RPMI8226 (cell line): ENCODE results near the gene ADARB1.
"Not testable (repeated sequence)": the region's sequence is repeated elsewhere in the genome, so short reads cannot be mapped to it uniquely, and the experiment has no call there.

Experiments used
- DNase-seq: peaks from one replicate; pipeline ENCODE4 v3.0.0-alpha.2; 2015

Gene ADARB1

GRCh38 chr21:45074048-45074817 is at the start of gene ADARB1:
Gene ADARB1, plus strand, starts transcription at chr21:45074580. Its CDS starts 97,077 bp downstream, at chr21:45171657.
- peak; percentile 81 for DNase-seq

DNA sequence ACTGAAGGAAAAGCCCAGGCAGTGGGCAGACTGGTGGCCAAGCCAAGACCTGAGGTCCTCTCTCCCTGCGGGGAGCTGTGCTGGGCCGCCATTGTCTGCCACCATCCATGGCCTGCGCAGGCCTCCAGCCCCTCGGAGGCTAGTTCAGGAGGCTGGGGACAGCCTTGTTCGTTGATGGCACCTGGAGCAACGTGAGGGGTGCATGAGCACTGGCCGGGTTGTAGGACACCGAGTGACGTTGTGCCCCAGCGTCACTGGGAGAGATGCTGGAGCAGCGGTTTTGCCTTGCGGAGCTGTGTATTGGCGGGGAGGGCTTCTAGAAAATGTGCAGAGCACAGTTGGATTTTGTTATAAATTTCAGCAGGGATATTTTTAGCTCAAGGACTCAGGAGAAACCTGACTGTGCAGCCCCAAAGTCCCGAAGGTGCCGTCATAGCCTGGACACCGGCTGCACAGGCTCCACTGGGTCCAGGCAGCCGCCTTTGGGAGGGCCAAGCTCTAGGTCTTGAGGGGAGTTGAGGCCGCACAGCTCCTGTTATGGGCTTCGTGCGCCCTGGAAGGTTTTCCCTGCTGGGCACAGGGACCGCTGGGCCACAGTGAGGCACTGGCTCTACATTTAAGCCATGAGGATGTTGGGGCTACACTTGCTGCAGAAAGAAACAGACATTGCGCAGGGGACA is 48.2 kb upstream of the ADARB1 start:
- DNase-seq = no peak

GRCh38 chr21:45026826-45027225 is 47.6 kb upstream of the ADARB1 start:
- DNase-seq = no peak

DNA sequence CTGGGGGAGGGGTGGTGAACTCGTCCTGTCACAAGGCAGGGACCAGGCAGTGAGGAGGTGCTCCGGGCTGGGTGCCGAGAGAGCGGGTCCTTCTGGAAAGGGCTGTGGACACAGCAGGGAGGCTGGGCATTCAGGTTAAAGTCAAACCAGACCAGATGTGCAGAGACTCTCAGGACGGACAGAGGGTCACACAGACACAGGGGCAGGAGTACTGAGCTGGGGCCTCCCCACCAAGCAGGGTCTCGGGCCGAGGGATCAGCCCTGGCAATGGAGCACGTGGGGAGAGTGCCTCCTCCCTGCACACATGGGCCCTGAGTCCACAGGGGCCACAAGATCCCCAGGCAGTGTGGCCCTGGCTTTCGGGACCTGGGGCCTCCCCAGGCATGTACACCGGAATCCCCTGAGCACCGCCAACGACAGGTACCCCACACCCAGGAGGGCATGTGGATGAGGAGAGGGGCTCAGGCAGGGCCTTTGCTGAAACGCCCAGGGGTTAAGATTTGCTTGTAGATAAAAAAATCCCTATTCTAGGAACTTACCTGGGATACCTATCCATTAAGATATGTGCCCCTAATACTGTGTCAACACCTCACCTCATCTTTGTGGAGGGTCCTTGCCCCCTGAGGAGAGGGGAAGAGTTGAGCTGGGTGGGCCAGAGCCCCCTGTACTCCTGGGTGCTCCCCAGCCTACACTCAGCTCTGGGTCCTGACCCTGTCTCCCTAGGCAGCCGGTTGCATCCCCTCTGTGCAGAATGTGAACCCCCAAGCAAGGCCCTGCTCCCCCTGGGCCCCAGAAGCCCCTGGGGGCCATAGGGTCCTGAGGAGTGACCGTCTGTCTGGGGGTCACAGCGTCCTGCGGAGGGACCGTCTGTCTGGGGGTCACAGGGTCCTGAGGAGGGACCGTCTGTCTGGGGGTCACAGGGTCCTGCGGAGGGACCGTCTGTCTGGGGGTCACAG is 46.9 kb upstream of the ADARB1 start:
- DNase-seq = no peak

- DNase-seq = not testable (repeated sequence)
Measured at GRCh38 chr21:45028645-45029044, 45.7 kb upstream of the ADARB1 start.

GRCh38 chr21:45029298-45029947 is 45.0 kb upstream of the ADARB1 start:
- peak; percentile 43 for DNase-seq

- DNase-seq = no peak
Measured at GRCh38 chr21:45029948-45030681, 44.3 kb upstream of the ADARB1 start.

DNA sequence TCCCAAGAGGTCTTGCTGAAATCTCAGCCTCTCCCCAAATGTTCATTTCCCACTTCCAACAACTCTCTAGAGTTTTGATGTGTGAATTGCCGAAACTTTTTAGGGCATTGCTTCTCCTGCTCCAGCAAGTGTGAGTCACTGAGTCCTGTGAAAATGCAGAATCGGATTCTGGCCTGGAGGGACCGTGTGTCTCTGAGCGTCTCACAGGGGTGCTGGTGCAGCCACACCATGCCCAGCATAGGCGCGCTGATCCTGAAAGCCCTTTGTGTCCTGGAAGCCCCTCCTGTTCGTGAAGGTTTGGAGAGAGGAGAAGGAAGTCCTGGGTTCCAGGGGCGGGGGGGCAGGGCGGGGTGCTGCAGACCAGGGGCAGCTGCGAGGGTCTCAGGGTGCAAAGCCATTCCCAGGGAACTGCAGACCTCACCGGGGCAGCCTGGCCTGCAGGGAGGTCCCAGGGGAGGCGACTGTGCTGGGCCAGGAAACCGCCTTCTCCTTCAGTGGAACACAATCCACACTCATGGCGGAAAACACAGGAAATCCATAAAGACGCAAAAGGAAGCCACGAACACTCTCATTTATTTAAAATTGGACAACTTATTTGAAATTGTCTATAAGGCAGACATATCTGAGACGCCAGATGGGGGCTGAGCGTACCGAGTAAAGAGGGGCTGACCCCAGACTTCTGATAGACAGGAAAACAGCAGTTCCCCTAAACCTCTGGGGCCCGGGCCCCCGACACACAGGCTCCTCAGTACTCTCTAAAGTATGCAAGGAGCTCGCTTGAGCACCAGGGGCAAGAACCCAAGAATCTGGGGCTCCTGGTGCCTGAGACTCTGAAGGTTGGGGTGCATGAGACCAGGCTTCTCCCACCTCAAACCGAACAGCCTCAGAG is 43.5 kb upstream of the ADARB1 start:
- no peak for DNase-seq

DNA sequence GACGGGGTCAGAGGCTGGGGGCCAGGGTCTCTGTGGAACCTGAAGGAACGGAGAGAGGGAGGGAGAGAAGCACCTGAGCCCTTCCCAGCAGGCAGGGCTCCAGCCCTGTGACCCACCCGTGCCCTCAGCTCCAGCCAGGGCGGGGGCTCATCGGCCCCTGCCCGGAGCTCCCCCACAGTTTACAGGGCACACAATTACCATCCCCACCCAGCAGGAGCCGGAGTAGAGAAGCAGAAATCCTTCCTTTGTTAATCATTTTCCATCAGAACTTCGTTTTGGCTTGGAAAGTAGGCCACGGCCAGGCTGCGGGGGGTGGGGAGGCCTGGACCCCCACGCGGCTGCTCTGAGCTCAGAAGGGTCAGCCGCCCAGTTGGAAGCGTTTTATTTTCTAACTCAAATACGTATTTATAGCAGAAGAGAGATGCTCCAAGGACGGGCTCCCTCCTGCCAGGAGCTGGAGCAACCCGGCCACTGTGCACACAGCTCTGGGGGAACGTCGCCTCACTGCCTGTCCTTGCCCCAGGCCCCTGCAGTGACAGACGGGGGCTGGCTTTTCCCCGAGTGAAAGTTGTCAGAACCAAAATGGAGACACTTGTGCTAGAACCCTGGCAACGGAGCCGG is 42.7 kb upstream of the ADARB1 start:
- no peak for DNase-seq

DNA sequence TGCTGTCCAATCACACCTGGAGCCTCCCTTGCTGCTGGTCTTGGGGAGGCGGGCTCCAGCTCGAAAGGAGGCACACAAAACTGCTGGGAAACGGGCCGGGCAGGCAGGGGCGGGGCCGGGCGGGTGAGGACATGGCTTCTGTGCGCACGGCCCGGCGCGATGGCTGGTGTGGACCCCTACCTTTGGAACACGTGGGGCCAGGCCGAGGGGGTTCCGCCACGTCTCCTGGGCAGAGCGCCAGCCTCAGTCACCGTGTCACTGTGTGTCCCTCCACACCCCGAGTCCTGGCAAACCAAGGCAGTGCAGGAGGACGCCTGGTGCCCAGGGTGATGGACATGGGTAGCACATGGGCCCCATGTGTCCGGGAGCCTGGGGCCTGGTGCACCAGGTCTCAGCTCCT is 42.0 kb upstream of the ADARB1 start:
- peak; percentile 50 for DNase-seq

- no peak for DNase-seq
Measured at GRCh38 chr21:45032977-45033710, 41.2 kb upstream of the ADARB1 start.

DNA sequence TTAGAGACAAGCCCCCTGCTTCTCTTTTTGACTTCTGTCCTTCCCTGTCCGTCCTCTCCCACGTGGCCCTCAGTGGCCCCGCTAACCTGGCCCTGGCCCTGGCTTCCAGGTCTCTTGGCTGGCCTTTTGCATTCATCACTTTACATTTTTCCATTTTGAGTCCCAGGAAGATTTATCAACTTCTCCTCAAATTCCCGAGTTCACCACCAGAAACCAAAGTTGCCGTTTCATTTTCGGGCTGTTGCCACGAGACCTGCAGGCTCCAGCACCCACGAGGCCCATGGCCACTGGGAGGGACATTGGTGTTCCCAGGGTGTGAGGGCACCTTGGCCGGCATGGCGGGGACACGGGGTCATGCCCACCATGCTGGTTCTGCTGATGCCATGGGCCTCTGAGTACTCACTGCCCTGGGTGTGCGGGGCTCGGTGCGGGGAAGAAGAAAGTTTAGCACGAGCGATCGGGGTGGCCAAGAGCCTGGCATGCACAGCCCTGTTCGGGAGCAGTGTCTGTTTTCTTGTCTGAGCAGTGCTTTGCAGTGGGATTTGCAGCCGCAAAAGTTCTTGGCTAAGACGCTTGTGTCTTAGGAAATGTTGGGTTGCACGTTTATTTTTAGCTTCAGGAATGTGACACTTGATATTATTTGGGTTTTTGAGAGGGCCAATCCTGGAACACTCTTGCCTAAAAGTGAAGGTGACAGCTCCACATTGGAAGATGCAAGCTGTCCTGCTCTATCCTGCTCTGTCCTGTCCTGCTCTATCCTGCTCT is 40.4 kb upstream of the ADARB1 start:
- no peak for DNase-seq

GRCh38 chr21:45034556-45035476 is 39.6 kb upstream of the ADARB1 start:
- DNase-seq = no peak

GRCh38 chr21:45035477-45035848 is 38.9 kb upstream of the ADARB1 start:
- no peak for DNase-seq

GRCh38 chr21:45036630-45037029 is 37.8 kb upstream of the ADARB1 start:
- no peak for DNase-seq

GRCh38 chr21:45037986-45038385 is 36.4 kb upstream of the ADARB1 start:
- DNase-seq = no peak

DNA sequence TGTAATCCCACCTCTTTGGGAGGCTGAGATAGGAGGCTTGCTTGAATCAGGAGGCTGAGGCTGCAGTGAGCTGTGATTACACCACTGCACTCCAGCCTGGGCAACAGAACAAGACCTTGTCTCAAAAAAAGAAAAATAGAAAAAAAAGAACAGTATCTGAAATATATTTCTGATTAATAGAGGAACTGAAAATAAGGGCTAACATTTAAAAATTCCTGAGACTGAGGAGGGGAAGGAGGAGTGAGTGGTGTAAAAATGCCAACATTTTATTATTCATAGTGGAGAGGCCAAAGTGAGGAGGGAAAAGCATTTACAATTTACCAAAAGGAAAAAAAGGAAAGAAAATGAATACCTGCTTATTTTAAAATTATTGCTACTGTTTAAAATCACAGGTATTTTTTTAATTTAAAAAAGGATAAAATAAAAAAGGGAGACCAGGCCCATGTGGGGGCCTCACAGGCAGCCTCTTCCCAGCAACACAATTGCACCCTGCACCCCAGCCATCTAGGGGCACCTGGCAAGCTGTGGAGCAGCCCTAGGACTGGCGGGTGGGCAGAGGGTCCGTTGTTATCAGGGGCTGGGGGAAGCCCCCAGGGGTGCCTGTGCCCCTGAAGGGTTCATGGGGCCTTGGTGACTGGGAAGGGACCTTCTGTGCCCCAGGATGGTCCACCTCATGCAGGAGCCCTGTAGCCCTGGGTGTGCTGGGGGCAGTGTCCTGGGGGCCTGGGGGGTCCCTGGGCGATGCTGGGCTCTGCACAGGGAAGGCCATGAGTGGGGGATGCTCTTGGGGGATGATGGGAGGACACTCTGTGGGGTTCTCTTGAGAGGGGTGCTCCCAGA is 34.8 kb upstream of the ADARB1 start:
- DNase-seq = no peak
